ENCODE results near the gene HOXB2. TPM values are rescaled to one million over a fixed set of nuclear protein-coding genes. Genes with fewer than 3 reads are reported as not detected.

HOXB2 gene
- total RNA-seq, 1 experiment from 2014 or later: 0.31 TPM

GRCh38 chr17:48576479-48577309 lies 31.8 kb upstream of the HOXB2 start:
- Histone ChIP-seq H3F3A (ENCODE audit: insufficient read depth, low read depth) (no peaks in the 10 kb centered on the region), H3K9me2 (ENCODE audit: insufficient read depth) (no peaks in the 10 kb centered on the region), H3K79me2 (ENCODE audit: low read depth) (no peaks in the 10 kb centered on the region), H3K27ac (no peak overlapping the region), H2AFZ (no peak overlapping the region), H3K4me2 (no peak overlapping the region), H3K36me3 (ENCODE audit: low read depth) (no peaks in the 10 kb centered on the region), H3K4me3 (no peak overlapping the region), H3K9me3 (ENCODE audit: insufficient read depth, low read depth) (no peaks in the 10 kb centered on the region), H3K4me1 (replicated peaks; ENCODE audit: insufficient read depth) (no peaks in the 10 kb centered on the region), H4K20me1 (ENCODE audit: insufficient read depth) (no peaks in the 10 kb centered on the region), H3K27me3 (ENCODE audit: insufficient read depth, low read depth) (no peaks in the 10 kb centered on the region)
- TF ChIP-seq CTCF (conservative IDR thresholded peaks at IDR 0.05) (no peak), EZH2 (IDR thresholded peaks at IDR 0.05; ENCODE audit: low read depth) (no peak)
- ChIA-PET CTCF (no interaction called here), POLR2A (ENCODE audit: unreplicated experiment) (no interaction called here)
- BruUV-seq (replicated peaks): no TSS peak
- no peak for DNase-seq
- intact Hi-C loops (cut with micrococcal nuclease; ENCODE audit: unreplicated experiment): no loop called here

GRCh38 chr17:48575673-48576478 lies 31.0 kb upstream of the HOXB2 start:
- no peak overlapping the region for H3K27ac ChIP-seq
- H3K4me2 ChIP-seq: no peak overlapping the region
- ChIA-PET CTCF (no interaction called here), POLR2A (ENCODE audit: unreplicated experiment) (no interaction called here)
- H3K36me3 ChIP-seq (ENCODE audit: low read depth): no peaks in the 10 kb centered on the region
- TF ChIP-seq CTCF (conservative IDR thresholded peaks at IDR 0.05) (no peak), EZH2 (IDR thresholded peaks at IDR 0.05; ENCODE audit: low read depth) (no peak)
- no peaks in the 10 kb centered on the region for H3F3A ChIP-seq (ENCODE audit: insufficient read depth, low read depth)
- no peaks in the 10 kb centered on the region for H3K27me3 ChIP-seq (ENCODE audit: insufficient read depth, low read depth)
- no TSS peak for BruUV-seq (replicated peaks)
- H3K4me1 ChIP-seq (replicated peaks; ENCODE audit: insufficient read depth): no peaks in the 10 kb centered on the region
- H2AFZ ChIP-seq: no peak overlapping the region
- intact Hi-C loops (cut with micrococcal nuclease; ENCODE audit: unreplicated experiment): no loop called here
- no peaks in the 10 kb centered on the region for H4K20me1 ChIP-seq (ENCODE audit: insufficient read depth)
- H3K9me2 ChIP-seq (ENCODE audit: insufficient read depth): no peaks in the 10 kb centered on the region
- H3K4me3 ChIP-seq: no peak overlapping the region
- DNase-seq: no peak
- H3K79me2 ChIP-seq (ENCODE audit: low read depth): no peaks in the 10 kb centered on the region
- H3K9me3 ChIP-seq (ENCODE audit: insufficient read depth, low read depth): no peaks in the 10 kb centered on the region

DNA sequence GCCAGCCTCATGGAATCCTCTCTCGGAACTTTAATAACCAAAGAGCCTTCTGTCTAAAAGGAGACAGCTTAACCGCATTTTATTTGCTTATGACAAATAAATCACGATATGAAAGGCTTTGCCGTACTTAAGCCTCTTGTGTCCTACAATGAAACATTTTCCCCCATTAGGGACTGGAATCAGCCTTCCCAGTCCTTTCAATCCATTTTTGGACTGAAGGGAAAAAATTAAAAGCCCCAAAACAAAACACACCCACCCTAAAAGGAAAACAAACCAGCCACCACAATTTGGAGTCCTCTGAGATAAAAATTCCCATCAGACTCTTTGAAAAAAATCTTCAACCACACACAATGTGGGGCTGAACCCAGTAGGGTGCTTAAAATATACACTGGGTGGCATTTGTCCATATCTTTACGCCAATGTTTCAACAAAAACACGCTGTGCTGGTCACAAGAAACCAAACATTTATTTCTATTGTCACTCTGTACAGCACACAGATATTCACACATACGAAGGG lies 30.2 kb upstream of the HOXB2 start:
- Histone ChIP-seq H3K4me2 (no peak overlapping the region), H3K4me3 (no peak overlapping the region), H3K27me3 (ENCODE audit: insufficient read depth, low read depth) (no peaks in the 10 kb centered on the region), H3K27ac (no peak overlapping the region), H3K36me3 (ENCODE audit: low read depth) (no peaks in the 10 kb centered on the region), H3K9me3 (ENCODE audit: insufficient read depth, low read depth) (no peaks in the 10 kb centered on the region), H3K9me2 (ENCODE audit: insufficient read depth) (no peaks in the 10 kb centered on the region), H2AFZ (no peak overlapping the region), H3K4me1 (replicated peaks; ENCODE audit: insufficient read depth) (no peaks in the 10 kb centered on the region), H3F3A (ENCODE audit: insufficient read depth, low read depth) (no peaks in the 10 kb centered on the region), H4K20me1 (ENCODE audit: insufficient read depth) (no peaks in the 10 kb centered on the region), H3K79me2 (ENCODE audit: low read depth) (no peaks in the 10 kb centered on the region)
- no peak for TF ChIP-seq EZH2 (IDR thresholded peaks at IDR 0.05; ENCODE audit: low read depth)
- no peak for TF ChIP-seq CTCF (conservative IDR thresholded peaks at IDR 0.05)
- intact Hi-C loops (cut with micrococcal nuclease; ENCODE audit: unreplicated experiment): no loop called here
- DNase-seq: no peak
- ChIA-PET POLR2A (ENCODE audit: unreplicated experiment) (no interaction called here), CTCF (no interaction called here)
- BruUV-seq (replicated peaks): no TSS peak
